ENCODE measurements around the gene CTRB2.
A peak's percentile ranks its signal among the peaks of the same experiment; 100 is the strongest.

Gene CTRB2

GRCh38 chr16:75251280-75252048 is 44.5 kb upstream of the CTRB2 start, which contains the start of gene BCAR1:
Gene BCAR1, minus strand, starts transcription at chr16:75251624. Its CDS starts 142 bp downstream, at chr16:75251482.
- peaks cover 7% of the 10 kb centered on the region for H3K4me1 ChIP-seq (ENCODE audit: control insufficient read depth, insufficient read depth, low read length)
- ChIA-PET POLR2A (interaction anchor here (0.7 to 1.9 kb wide), 3 partner anchors 54 to 266 kb away, joined by 3 to 6 read pairs (median 5); partner anchors contain the start of gene WDR59), CTCF (interaction anchor here (1.5 kb wide), 1 partner anchor 134 kb away, joined by 7 read pairs; no protein-coding TSS in a partner anchor)
- peaks cover 0 to 9% of the 10 kb centered on the region in 2 experiments; a peak in 1 of 3 replicates for H3K36me3 ChIP-seq (ENCODE audit: control insufficient read depth in 2 of 2, insufficient read depth in 1 of 2, low read length in 2 of 2)
- peak within 1 kb of the TSS; percentile 67 for H3K4me3 ChIP-seq (ENCODE audit: low read depth, low read length)
- H3K9me3 ChIP-seq (ENCODE audit: control insufficient read depth, insufficient read depth, low read depth, low read length): no peaks in the 10 kb centered on the region
- peak within 1 kb of the TSS; percentile 69 for H3K27ac ChIP-seq (ENCODE audit: extremely low read depth, low read depth, low read length)
- TF ChIP-seq ZFHX2 (tag by site-specific recombination; conservative IDR thresholded peaks at IDR 0.05) (peak; percentile 87), EGR2 (tag by site-specific recombination; IDR thresholded peaks at IDR 0.05; ENCODE audit: low read depth) (peak; percentile 81), ZBTB20 (tag by site-specific recombination; IDR thresholded peaks at IDR 0.05) (peak; percentile 65), ZBTB26 (tag by site-specific recombination; optimal IDR thresholded peaks at IDR 0.05) (peak; percentile 46), ZNF311 (tag by site-specific recombination; IDR thresholded peaks at IDR 0.05; ENCODE audit: borderline replicate concordance) (no peak), ZNF76 (tag by site-specific recombination; IDR thresholded peaks at IDR 0.05; ENCODE audit: borderline replicate concordance, low read depth) (peak; percentile 7; the same call in 1 of the 2 replicates), KLF8 (tag by site-specific recombination; IDR thresholded peaks at IDR 0.05) (no peak; the same call in 1 of the 2 replicates), ZNF426 (tag by site-specific recombination; IDR thresholded peaks at IDR 0.05) (no peak), SP2 (tag by site-specific recombination; IDR thresholded peaks at IDR 0.05) (peak; percentile 38; the same call in 1 of the 2 replicates), ZNF335 (tag by site-specific recombination; conservative IDR thresholded peaks at IDR 0.05) (peak; percentile 71), ZNF776 (tag by site-specific recombination; IDR thresholded peaks at IDR 0.05; ENCODE audit: borderline replicate concordance) (no peak), TSHZ1 (tag by site-specific recombination; IDR thresholded peaks at IDR 0.05; ENCODE audit: borderline replicate concordance) (no peak), ZNF518A (tag by site-specific recombination; conservative IDR thresholded peaks at IDR 0.05; ENCODE audit: low read depth) (no peak), ZNF621 (tag by site-specific recombination; IDR thresholded peaks at IDR 0.05) (no peak), REPIN1 (tag by site-specific recombination; IDR thresholded peaks at IDR 0.05; ENCODE audit: low read depth) (no peak), ZNF561 (tag by site-specific recombination; IDR thresholded peaks at IDR 0.05; ENCODE audit: borderline replicate concordance) (peak; percentile 36; the same call in 1 of the 2 replicates), ZNF223 (tag by site-specific recombination; IDR thresholded peaks at IDR 0.05) (no peak), SP3 (tag by site-specific recombination; IDR thresholded peaks at IDR 0.05) (0 out of 2 replicates have a peak, but pooled peaks have one; percentile 21), ZBTB8A (tag by site-specific recombination; IDR thresholded peaks at IDR 0.05) (no peak)
- TF ChIP-seq, protein P1, sequence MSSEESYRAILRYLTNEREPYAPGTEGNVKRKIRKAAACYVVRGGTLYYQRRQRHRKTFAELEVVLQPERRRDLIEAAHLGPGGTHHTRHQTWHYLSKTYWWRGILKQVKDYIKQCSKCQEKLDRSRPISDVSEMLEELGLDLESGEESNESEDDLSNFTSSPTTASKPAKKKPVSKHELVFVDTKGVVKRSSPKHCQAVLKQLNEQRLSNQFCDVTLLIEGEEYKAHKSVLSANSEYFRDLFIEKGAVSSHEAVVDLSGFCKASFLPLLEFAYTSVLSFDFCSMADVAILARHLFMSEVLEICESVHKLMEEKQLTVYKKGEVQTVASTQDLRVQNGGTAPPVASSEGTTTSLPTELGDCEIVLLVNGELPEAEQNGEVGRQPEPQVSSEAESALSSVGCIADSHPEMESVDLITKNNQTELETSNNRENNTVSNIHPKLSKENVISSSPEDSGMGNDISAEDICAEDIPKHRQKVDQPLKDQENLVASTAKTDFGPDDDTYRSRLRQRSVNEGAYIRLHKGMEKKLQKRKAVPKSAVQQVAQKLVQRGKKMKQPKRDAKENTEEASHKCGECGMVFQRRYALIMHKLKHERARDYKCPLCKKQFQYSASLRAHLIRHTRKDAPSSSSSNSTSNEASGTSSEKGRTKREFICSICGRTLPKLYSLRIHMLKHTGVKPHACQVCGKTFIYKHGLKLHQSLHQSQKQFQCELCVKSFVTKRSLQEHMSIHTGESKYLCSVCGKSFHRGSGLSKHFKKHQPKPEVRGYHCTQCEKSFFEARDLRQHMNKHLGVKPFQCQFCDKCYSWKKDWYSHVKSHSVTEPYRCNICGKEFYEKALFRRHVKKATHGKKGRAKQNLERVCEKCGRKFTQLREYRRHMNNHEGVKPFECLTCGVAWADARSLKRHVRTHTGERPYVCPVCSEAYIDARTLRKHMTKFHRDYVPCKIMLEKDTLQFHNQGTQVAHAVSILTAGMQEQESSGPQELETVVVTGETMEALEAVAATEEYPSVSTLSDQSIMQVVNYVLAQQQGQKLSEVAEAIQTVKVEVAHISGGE (tag by site-specific recombination; conservative IDR thresholded peaks at IDR 0.05; ENCODE audit: low read depth): peak; percentile 53; the same call in 1 of the 2 replicates
- TF ChIP-seq, protein P2, sequence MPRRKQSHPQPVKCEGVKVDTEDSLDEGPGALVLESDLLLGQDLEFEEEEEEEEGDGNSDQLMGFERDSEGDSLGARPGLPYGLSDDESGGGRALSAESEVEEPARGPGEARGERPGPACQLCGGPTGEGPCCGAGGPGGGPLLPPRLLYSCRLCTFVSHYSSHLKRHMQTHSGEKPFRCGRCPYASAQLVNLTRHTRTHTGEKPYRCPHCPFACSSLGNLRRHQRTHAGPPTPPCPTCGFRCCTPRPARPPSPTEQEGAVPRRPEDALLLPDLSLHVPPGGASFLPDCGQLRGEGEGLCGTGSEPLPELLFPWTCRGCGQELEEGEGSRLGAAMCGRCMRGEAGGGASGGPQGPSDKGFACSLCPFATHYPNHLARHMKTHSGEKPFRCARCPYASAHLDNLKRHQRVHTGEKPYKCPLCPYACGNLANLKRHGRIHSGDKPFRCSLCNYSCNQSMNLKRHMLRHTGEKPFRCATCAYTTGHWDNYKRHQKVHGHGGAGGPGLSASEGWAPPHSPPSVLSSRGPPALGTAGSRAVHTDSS (tag by site-specific recombination; IDR thresholded peaks at IDR 0.05): no peak

All from HEK293 (cell line).